ENCODE results near the gene SMIM44.
A peak's percentile ranks its signal among the peaks of the same experiment; 100 is the strongest.

Gene SMIM44

GRCh38 chr19:3475449-3475848 lies 7.8 kb downstream of the SMIM44 start:
- DNase-seq: no peak

- DNase-seq: no peak
Observed at GRCh38 chr19:3474614-3475013, 8.6 kb downstream of the SMIM44 start.

- DNase-seq: no peak
Observed at GRCh38 chr19:3474010-3474409, 9.2 kb downstream of the SMIM44 start.

GRCh38 chr19:3471954-3472655 lies 11.1 kb downstream of the SMIM44 start:
- peak in 2 of 4 experiments; percentile 11 to 30 for DNase-seq

GRCh38 chr19:3470500-3471128 lies 12.6 kb downstream of the SMIM44 start:
- no peak for DNase-seq

- no peak for DNase-seq
Observed at GRCh38 chr19:3469638-3470499, 13.4 kb downstream of the SMIM44 start.

- no peak for DNase-seq
Observed at GRCh38 chr19:3468211-3468610, 15.0 kb downstream of the SMIM44 start.

- no peak for DNase-seq
Observed at GRCh38 chr19:3467437-3468198, 15.6 kb downstream of the SMIM44 start.

GRCh38 chr19:3466635-3467034 lies 16.6 kb downstream of the SMIM44 start:
- no peak for DNase-seq

GRCh38 chr19:3465552-3465951 lies 17.7 kb downstream of the SMIM44 start:
- no peak for DNase-seq

- no peak for DNase-seq
Observed at GRCh38 chr19:3464587-3465235, 18.5 kb downstream of the SMIM44 start.

- DNase-seq: no peak
Observed at GRCh38 chr19:3463714-3464586, 19.3 kb downstream of the SMIM44 start.

- DNase-seq: no peak
Observed at GRCh38 chr19:3462991-3463713, 20.1 kb downstream of the SMIM44 start.

- DNase-seq: no peak
Observed at GRCh38 chr19:3459965-3460582, 23.2 kb downstream of the SMIM44 start.

GRCh38 chr19:3459089-3459881 lies 24.0 kb downstream of the SMIM44 start:
- no peak for DNase-seq

- DNase-seq: no peak
Observed at GRCh38 chr19:3458229-3459088, 24.8 kb downstream of the SMIM44 start.

- DNase-seq: no peak
Observed at GRCh38 chr19:3457528-3458228, 25.6 kb downstream of the SMIM44 start.
